GM21825 (cell line): ENCODE data around the gene PF4V1.

Source experiments
- ATAC-seq: cut with Tn5 transposase; IDR thresholded peaks from one replicate; pipeline ENCODE4 v1.9.1; 2021; ENCODE audit warnings: mild to moderate bottlenecking, moderate library complexity; ENCODE audit not compliant: unreplicated experiment

PF4V1 gene

DNA sequence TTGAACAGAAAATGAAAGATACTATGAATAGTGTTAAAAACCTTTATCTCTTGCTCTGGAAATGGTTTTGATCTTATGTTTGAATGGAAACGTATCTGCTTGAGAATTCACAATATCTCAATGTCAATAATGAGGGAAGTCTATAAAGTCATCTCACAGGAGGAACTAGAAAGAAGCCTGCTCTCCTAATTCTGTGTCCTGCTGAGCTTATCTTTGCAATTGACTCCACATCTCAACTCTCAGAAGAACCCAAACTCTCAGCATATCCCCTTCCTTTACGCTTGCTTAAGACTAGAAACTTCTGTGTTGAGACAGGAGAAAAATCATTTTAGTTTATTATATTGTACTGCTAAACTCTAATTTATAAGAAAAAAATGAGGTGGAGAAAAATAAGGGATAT, 8.3 kb upstream of the PF4V1 start:
- ATAC-seq, result no peak

- no peak for ATAC-seq
These were observed 5.4 kb upstream of the PF4V1 start for GRCh38 chr4:73847526-73848182.

DNA sequence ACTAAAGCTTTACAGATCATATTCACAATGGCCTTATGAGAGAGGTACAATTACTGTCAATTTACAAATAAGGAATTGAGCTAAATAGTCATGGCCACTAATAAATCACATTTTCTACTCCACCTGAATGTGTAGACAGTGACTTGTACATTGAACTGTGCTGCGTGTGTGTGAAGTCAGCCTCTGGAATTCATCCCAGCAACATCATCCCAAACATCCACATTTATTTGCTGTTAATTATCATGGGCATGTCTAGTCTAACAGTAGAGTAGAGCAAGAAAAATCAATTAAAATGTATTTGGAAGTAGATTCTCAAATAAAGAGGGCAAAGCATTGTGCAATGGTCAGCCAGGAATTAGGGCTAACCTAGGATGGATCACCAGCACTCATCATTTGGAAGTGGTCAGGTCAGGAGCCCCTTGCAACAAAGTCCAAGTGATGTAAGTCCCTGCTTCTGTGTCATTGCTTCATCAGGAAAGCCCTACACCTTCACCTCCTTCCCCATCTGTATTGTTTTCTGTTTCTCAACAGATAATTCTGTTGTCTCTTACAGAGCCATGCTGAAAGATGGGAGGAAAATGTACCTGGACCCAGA, 4.8 kb upstream of the PF4V1 start:
- ATAC-seq, result no peak

- ATAC-seq, result no peak
These were observed 2.7 kb upstream of the PF4V1 start for GRCh38 chr4:73850261-73850970.

GRCh38 chr4:73851293-73851692, 1.8 kb upstream of the PF4V1 start:
- no peak for ATAC-seq

DNA sequence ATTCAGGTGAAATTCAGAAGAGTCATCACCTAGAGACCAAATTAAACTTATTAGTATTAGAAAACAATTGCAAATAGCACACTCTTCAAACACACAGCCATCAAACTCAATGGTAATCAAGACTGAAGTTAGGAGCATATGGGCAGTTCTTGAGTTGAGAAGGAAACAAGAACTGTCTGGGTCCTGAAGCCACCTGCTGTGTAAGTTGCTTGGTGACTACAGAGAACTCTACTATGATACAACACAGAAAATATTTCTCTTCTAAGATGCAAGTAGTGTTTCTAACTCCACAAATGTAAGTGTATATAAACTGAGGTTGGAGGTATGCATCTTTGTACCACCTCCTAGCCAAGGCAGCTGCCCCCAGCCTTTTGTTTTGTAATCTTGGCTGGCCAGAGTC, 325 bp upstream of the PF4V1 start:
- ATAC-seq, result no peak

GRCh38 chr4:73853718-73854473, 800 bp downstream of the PF4V1 start:
- no peak for ATAC-seq

GRCh38 chr4:73855406-73855805, 2.3 kb downstream of the PF4V1 start:
- ATAC-seq, result no peak

- no peak for ATAC-seq
These were observed 3.4 kb downstream of the PF4V1 start for GRCh38 chr4:73856518-73856917.

- ATAC-seq, result no peak
These were observed 6.6 kb downstream of the PF4V1 start for GRCh38 chr4:73859614-73860088.

DNA sequence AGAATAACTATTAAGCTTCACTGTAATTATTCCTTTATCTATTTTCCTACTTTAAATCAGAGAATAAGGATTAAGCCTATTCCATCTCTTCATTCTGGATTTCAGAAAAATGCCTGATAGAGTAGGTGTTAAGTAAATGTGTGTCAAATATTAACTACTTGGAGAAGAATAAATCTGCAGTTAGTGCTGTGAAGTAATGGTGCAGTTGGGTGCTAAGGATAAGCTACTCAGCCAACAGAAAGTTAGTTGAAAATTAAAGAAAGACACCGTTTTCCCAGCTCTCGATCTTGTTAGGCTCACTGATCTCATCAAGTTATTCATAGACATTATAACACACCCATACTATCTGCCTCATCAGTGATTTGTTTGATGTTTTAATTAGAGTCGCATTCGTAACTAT, 7.1 kb downstream of the PF4V1 start:
- ATAC-seq, result no peak

DNA sequence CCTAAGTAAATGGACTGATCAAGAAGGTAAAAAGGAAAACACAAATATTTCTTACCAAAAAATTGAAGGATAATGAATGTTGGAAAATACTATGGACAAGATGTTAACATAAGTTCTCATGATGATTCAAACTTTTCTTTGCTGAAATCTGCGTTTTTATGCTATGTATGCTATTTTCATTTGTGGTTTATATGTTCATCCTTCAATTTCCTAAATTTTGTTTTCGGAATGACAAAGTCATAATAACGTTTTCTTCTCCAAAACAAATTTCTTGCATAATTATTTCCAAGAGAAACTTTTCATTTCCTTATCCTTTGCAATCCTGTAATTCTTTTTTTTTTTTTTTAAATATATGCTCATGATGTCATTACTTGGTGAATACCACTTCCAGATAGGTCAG, 7.8 kb downstream of the PF4V1 start:
- ATAC-seq, result no peak

GRCh38 chr4:73862322-73862721, 9.2 kb downstream of the PF4V1 start:
- ATAC-seq, result no peak

- no peak for ATAC-seq
These were observed 11.3 kb downstream of the PF4V1 start for GRCh38 chr4:73864365-73864764.

GRCh38 chr4:73864961-73865360, 11.9 kb downstream of the PF4V1 start:
- ATAC-seq, result no peak

- no peak for ATAC-seq
These were observed 12.5 kb downstream of the PF4V1 start for GRCh38 chr4:73865431-73866096.

DNA sequence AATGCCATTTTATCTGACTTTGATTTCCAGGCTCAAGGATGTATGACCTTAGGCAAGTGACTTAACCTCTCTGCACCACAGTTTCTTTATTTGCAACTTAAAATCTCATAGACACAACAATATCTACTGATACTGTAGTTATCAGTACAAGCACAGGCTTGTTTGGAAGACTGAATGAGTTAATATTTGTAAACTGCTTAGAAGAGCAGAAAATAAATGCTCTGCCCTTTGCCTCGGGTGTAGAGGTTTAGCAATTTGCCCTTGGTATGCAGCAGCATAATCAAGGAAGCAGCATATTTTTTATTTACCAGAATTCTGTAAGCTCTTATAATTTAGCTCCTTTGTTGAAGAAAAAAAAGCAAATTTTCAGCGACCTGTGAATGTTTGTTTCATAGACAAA, 13.2 kb downstream of the PF4V1 start:
- ATAC-seq, result no peak

DNA sequence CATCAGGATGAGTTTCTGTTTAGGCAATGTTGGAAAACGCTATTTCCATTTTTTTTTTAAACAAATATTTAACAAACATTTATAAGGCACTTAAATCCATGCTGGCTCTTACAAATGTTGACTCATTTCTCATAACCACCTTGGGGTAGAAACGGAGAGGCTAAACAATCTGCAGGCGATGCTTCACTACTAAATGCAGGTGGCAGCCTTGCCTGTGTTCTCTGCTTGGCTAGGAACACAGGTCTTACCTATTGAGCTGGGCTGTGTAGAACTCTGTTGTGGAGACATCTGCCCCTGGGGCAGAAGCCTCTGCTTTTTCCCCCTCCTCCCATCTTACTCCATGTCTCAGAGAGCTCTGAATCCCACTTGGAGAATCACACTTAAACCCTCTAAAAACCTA, 14.7 kb downstream of the PF4V1 start:
- ATAC-seq, result no peak

DNA sequence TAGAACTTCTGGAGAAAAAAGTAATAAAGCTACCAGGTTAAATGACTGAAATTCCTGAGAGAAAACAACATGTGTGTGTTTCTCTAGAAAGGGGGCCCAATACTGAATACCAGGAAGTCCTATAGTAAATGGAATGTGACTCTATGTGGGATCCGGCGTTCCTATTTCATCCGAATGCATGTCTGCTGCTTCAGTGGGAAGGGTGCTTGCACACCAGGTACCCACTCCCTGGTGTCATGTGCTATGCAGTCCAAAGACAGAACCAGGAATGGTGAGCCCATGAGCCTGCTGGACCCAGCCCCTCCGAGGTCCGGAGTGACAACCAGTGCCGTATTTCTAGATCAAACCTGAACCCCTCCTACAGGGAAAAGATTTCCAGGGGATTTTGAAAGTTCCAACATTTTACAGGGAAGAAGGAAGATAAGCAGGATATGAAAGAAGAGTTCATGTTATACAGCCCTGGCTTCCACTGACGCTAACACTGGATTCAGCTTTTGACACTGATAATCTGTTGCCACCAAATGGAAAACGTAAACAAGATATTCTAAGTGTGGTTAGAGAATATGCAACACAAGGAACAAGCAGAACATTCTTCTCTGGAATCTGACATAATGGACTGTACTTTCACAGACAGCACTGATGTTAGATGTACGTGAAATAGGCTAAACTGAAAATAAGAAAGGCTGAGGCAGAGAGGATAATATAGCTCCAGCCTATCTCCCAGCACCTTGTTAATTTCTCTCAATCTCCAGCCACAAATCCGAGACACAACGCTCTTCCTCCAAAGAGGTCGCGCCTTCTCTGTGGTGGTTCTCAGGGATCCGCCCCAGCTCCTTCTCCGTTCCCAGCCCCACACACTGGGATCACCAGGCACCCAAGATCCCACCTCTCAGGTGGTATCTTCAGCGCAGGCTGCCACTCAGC, 15.4 kb downstream of the PF4V1 start:
- ATAC-seq, result no peak
